HEK293 (cell line): Measurements from ENCODE around the gene EHD2.

Source experiments
- BCL11A ChIP-seq: fragments of 450-650 bp; formaldehyde crosslinking; IDR thresholded peaks from 2 replicates; pipeline ENCODE4 v1.5.1; 2016; ENCODE audit warnings: low read depth, missing biosample characterization, missing genetic modification characterization
- BCL11B ChIP-seq: fragments of 450-650 bp; formaldehyde crosslinking; IDR thresholded peaks from 2 replicates; pipeline ENCODE4 v1.5.1; 2016; ENCODE audit warnings: low read depth, missing biosample characterization, missing genetic modification characterization
- ELK4 ChIP-seq: IDR thresholded peaks from 2 replicates; pipeline ENCODE4 v1.6.1; 2011; ENCODE audit warnings: mild to moderate bottlenecking, low read depth, low read length, borderline replicate concordance
- IKZF3 ChIP-seq: fragments of 450-650 bp; IDR thresholded peaks from 2 replicates; pipeline ENCODE4 v1.5.0; 2018; ENCODE audit warnings: missing biosample characterization, mild to moderate bottlenecking, missing genetic modification characterization, moderate library complexity
- KLF7 ChIP-seq: fragments of 450-650 bp; formaldehyde crosslinking; IDR thresholded peaks from 2 replicates; pipeline ENCODE4 v1.5.1; 2016; ENCODE audit warnings: missing biosample characterization, missing genetic modification characterization, borderline replicate concordance
- MZF1 ChIP-seq: fragments of 450-650 bp; formaldehyde crosslinking; IDR thresholded peaks from 2 replicates; pipeline ENCODE4 v1.5.1; 2017; ENCODE audit warnings: missing biosample characterization, missing genetic modification characterization, borderline replicate concordance
- OSR2 ChIP-seq: fragments of 450-650 bp; formaldehyde crosslinking; IDR thresholded peaks from 2 replicates; pipeline ENCODE4 v1.5.1; 2016; ENCODE audit warnings: missing biosample characterization, missing genetic modification characterization
- PATZ1 ChIP-seq: fragments of 450-650 bp; formaldehyde crosslinking; IDR thresholded peaks from 2 replicates; pipeline ENCODE4 v1.5.1; 2016; ENCODE audit warnings: missing biosample characterization, missing genetic modification characterization
- PRDM10 ChIP-seq: fragments of 450-650 bp; formaldehyde crosslinking; IDR thresholded peaks from 2 replicates; pipeline ENCODE4 v1.5.1; 2016; ENCODE audit warnings: missing biosample characterization, missing genetic modification characterization
- REPIN1 ChIP-seq: fragments of 450-650 bp; formaldehyde crosslinking; IDR thresholded peaks from 2 replicates; pipeline ENCODE4 v1.5.1; 2017; ENCODE audit warnings: missing biosample characterization, missing genetic modification characterization, low read depth
- TCF7L2 ChIP-seq: IDR thresholded peaks from 2 replicates; pipeline ENCODE4 v1.6.1; 2011; ENCODE audit warnings: low read depth, mild to moderate bottlenecking, inconsistent platforms, low read length, moderate library complexity, borderline replicate concordance
- TSHZ1 ChIP-seq: fragments of 450-650 bp; formaldehyde crosslinking; IDR thresholded peaks from 2 replicates; pipeline ENCODE4 v1.5.1; 2016; ENCODE audit warnings: missing biosample characterization, missing genetic modification characterization, borderline replicate concordance
- ZBTB48 ChIP-seq: fragments of 450-650 bp; formaldehyde crosslinking; IDR thresholded peaks from 2 replicates; pipeline ENCODE4 v1.5.1; 2016; ENCODE audit warnings: missing biosample characterization, missing genetic modification characterization
- ZFHX2 ChIP-seq: fragments of 450-650 bp; formaldehyde crosslinking; conservative IDR thresholded peaks from 2 replicates; pipeline ENCODE4 v1.5.1; 2016; ENCODE audit warnings: missing biosample characterization, missing genetic modification characterization
- ZNF132 ChIP-seq: fragments of 450-650 bp; formaldehyde crosslinking; IDR thresholded peaks from 2 replicates; pipeline ENCODE4 v1.5.1; 2017; ENCODE audit warnings: missing biosample characterization, missing genetic modification characterization, borderline replicate concordance
- ZNF18 ChIP-seq: fragments of 450-650 bp; formaldehyde crosslinking; IDR thresholded peaks from 2 replicates; pipeline ENCODE4 v1.5.1; 2016; ENCODE audit warnings: missing biosample characterization, missing genetic modification characterization
- ZNF184 ChIP-seq: fragments of 450-650 bp; IDR thresholded peaks from 2 replicates; pipeline ENCODE4 v1.5.1; 2018; ENCODE audit warnings: missing biosample characterization, mild to moderate bottlenecking, missing genetic modification characterization
- ZNF19 ChIP-seq: fragments of 450-650 bp; formaldehyde crosslinking; IDR thresholded peaks from 2 replicates; pipeline ENCODE4; 2016; ENCODE audit warnings: missing biosample characterization, missing genetic modification characterization, low read depth
- ZNF223 ChIP-seq: fragments of 450-650 bp; formaldehyde crosslinking; IDR thresholded peaks from 2 replicates; pipeline ENCODE4 v1.5.1; 2016; ENCODE audit warnings: missing biosample characterization, missing genetic modification characterization
- ZNF324 ChIP-seq: fragments of 450-650 bp; formaldehyde crosslinking; IDR thresholded peaks from 2 replicates; pipeline ENCODE4 v1.5.1; 2016; ENCODE audit warnings: missing biosample characterization, missing genetic modification characterization
- ZNF404 ChIP-seq: fragments of 450-650 bp; formaldehyde crosslinking; IDR thresholded peaks from 2 replicates; pipeline ENCODE4 v1.5.1; 2017; ENCODE audit warnings: missing biosample characterization, missing genetic modification characterization
- ZNF639 ChIP-seq: fragments of 450-650 bp; formaldehyde crosslinking; IDR thresholded peaks from 2 replicates; pipeline ENCODE4 v1.5.1; 2016; ENCODE audit warnings: missing biosample characterization, missing genetic modification characterization
- ZNF707 ChIP-seq: fragments of 450-650 bp; formaldehyde crosslinking; IDR thresholded peaks from 2 replicates; pipeline ENCODE4 v1.5.1; 2016; ENCODE audit warnings: missing biosample characterization, missing genetic modification characterization

EHD2 gene

GRCh38 chr19:47778049-47778953 is 65.1 kb downstream of the EHD2 start, which contains the start of gene SELENOW (continued):
- TF ChIP-seq PATZ1 (tag by site-specific recombination) (peak; percentile 92), ZNF404 (tag by site-specific recombination) (no peak), BCL11B (tag by site-specific recombination) (peak; percentile 79), TSHZ1 (tag by site-specific recombination) (no peak), TCF7L2 (no peak), ZFHX2 (tag by site-specific recombination) (peak; percentile 99), IKZF3 (tag by site-specific recombination) (no peak; the same call in 1 of the 2 replicates), ZNF639 (tag by site-specific recombination) (peak; percentile 69; the same call in 1 of the 2 replicates), ZBTB48 (0 out of 2 replicates have a peak, but pooled peaks have one; percentile 42), PRDM10 (tag by site-specific recombination) (peak; percentile 100), MZF1 (tag by site-specific recombination) (peak; percentile 35; the same call in 1 of the 2 replicates), OSR2 (peak; percentile 11; the same call in 1 of the 2 replicates), ZNF132 (tag by site-specific recombination) (no peak), ZNF19 (tag by site-specific recombination) (no peak), ZNF18 (tag by site-specific recombination) (no peak), ELK4 (no peak), BCL11A (no peak), ZNF184 (no peak), ZNF324 (tag by site-specific recombination) (peak; percentile 84), ZNF707 (tag by site-specific recombination) (no peak), ZNF223 (tag by site-specific recombination) (no peak), KLF7 (tag by site-specific recombination) (peak; percentile 100), REPIN1 (tag by site-specific recombination) (no peak)
